ENCODE data around the gene ZNF202.
"Not testable (repeated sequence)": the region's sequence is repeated elsewhere in the genome, so short reads cannot be mapped to it uniquely, and the experiment has no call there.

The ZNF202 gene

DNA sequence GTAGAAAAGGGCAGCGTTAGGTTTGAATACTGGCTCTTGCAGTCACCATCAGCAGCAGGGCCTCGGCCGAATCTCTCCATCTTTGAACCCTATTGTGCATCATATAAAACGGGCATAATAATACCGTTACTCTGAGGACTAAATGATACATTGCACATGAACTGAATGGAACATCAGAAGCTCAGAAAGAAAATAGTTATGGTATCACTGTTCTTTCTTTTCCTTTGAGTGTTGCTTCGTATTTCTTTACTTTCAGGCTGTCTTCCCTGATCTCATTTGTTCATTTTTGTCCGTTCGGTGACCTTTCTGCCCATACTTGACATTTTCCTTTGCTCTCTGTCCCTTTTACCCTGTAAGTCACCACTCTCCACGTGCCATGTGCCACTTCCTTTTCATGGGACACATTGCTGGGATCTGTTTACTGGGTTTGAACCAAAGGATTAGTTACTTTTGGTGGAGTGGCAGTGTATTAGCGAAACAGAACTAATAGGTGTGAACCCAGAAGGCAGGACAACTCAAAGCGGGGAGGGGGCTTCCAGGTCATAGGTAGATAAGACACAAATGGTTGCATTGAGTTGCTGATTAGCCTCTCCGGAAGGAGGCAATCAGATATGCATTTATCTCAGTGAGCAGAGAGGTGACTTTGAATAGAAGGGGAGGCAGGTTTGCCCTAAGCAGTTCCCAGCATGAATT, 717 bp upstream of the ZNF202 start:
- no peak for DNase-seq (ENCODE audit: low read depth in 3 of 3, low spot score in 1 of 3)

DNA sequence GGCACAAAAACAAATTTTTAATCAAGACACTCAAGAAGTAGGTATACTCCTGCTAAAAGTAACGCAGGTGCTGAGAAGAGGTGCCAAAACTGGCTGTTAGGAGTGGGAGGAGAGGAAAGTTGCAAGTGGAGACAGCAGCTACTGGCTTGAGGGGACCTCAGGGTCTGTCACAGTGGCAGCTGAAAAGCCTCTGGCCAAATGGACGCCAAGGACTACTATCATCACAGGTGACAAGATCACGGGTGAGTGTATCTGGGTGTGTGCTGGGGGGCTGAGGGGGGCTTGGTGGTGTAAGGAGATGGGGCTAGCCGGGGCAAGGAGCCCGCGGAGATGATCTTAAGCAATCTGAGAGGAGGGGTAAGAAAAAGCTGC, 687 bp downstream of the ZNF202 start:
- DNase-seq (ENCODE audit: low read depth in 3 of 3, low spot score in 1 of 3): peak in 1 of 3 donors; percentile 6

- no peak for DNase-seq (ENCODE audit: low read depth in 3 of 3, low spot score in 1 of 3)
Measured at GRCh38 chr11:123738374-123738773, 3.1 kb downstream of the ZNF202 start.

- no peak for DNase-seq (ENCODE audit: low read depth in 3 of 3, low spot score in 1 of 3)
Measured at GRCh38 chr11:123736769-123737168, 4.7 kb downstream of the ZNF202 start.

GRCh38 chr11:123729602-123730001, 11.9 kb downstream of the ZNF202 start:
- DNase-seq (ENCODE audit: low read depth in 3 of 3, low spot score in 1 of 3): no peak

- no peak for DNase-seq (ENCODE audit: low read depth in 3 of 3, low spot score in 1 of 3)
Measured at GRCh38 chr11:123725995-123726655, 15.3 kb downstream of the ZNF202 start.

DNA sequence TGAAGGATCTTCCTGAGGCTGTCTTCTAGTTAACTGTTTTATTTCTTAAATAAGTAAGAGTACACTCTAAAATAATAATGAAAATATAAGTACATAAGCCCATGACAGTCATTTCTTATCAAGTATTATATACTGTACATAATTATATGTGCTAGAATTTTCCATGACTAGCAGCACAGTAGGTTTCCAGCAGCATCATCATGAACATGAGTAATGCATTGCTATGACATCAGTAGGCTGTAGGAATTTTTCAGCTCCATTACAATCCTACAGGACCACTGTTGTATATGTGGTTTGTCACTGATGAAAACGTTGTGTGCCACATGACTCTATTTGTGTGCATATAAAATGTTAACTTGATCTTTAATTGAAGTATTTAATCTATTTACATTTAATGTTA, 22.0 kb downstream of the ZNF202 start:
- DNase-seq (ENCODE audit: low read depth in 3 of 3, low spot score in 1 of 3): no peak

- DNase-seq (ENCODE audit: low read depth in 3 of 3, low spot score in 1 of 3): no peak
Measured at GRCh38 chr11:123718469-123718868, 23.0 kb downstream of the ZNF202 start.

GRCh38 chr11:123718063-123718462, 23.4 kb downstream of the ZNF202 start:
- no peak for DNase-seq (ENCODE audit: low read depth in 3 of 3, low spot score in 1 of 3)

DNA sequence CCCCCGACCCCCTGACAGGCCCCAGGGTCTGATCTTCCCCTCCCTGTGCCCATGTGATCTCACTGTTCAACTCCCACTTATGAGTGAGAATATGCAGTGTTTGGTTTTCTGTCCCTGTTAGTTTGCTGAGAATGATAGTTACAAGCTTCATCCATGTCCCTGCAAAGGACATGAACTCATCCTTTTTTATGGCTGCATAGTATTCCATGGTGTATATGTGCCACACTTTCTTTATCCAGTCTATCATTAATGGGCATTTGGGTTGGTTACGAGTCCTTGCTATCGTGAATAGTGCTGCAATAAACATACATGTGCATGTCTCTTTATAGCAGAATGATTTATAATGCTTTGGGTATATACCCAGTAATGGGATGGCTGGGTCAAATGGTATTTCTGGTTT, 28.8 kb downstream of the ZNF202 start:
- DNase-seq (ENCODE audit: low read depth in 3 of 3, low spot score in 1 of 3): not testable (repeated sequence)

DNA sequence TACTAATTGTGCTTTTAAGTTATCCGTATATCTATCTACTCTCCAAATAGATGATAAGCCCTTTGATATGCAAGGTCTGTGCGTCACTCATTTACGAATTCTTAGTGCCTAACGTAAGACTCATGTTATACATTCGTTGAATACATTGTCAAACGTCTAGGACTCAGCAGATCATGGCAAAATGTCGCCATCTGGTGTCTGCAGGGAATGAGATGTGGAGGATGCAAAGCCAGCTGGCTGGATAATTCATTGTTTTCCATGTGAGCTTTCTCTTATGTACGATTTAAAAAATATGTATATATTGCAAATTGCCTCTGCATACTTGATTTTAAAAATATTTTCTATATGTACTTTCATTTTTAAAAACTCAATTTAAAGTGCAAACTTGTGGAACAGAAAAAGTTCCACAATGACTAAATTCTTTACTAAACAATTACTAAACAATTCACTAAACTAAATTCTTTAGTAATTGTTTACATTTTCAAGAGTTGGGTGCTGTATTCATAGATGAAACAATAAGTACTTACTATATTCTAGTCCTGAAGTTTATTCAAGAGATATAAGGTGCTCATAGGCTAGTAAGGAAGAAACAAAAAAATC, 33.8 kb downstream of the ZNF202 start:
- DNase-seq (ENCODE audit: low read depth in 3 of 3, low spot score in 1 of 3): peak in 2 of 3 donors; percentile 9 to 31

DNA sequence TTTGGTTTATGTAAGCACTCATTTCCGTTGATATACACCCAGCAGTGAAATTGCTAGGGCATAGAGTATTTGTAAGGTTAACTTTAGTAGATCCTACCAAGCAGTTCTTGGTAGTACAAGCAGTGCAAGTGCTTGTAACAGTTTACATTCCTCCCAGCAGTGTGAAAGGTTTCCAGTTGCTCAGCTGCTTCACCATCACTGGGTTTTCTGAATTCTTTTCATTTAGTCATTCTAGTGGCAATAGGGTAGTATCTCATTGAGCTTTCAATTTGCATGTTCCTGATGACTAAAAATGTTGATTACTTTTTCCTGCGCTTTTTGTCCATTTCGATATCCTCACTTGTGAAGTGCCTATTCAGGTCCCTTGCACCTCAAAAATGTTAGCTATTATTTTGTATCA, 34.3 kb downstream of the ZNF202 start:
- DNase-seq (ENCODE audit: low read depth in 3 of 3, low spot score in 1 of 3): no peak

DNA sequence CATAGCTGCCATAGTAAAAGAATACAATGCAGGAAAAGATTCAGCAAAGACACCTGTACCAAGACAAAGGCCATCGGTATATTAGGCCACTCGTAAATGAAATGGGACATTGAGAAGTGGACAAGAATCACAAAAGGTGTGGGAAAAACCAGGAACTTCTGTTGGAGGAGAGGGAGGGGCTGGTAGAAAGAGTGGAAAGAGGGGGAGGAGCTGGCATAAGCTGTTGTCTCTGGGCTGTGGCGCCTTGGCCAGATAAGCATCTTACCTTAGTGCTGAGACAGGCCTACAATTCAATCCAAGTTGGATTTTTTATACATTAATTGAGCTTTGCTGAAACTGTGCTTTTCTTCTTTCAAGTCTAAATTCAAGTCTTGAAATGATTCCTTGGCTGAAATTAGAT, 37.1 kb downstream of the ZNF202 start:
- DNase-seq (ENCODE audit: low read depth in 3 of 3, low spot score in 1 of 3): no peak

DNA sequence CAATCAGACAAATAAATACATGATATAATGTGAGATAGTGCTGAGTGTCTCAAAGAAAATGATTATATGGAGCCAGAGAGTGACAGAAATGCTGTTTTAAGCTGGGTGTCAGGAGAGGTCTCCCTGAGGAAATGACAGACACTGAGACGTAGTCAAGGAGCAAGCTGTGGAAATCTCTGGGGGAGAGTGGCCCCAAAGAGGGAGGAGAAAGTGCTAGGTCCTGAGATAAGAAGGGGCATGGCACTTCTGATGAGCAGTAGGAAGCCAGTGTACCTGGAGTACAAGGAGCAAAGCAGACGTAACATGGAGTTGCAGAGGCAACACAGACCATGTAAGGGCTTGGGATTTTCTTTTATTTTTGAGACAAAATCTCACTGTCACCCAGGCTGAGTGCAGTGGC, 38.8 kb downstream of the ZNF202 start:
- no peak for DNase-seq (ENCODE audit: low read depth in 3 of 3, low spot score in 1 of 3)

GRCh38 chr11:123702139-123702538, 39.3 kb downstream of the ZNF202 start:
- no peak for DNase-seq (ENCODE audit: low read depth in 3 of 3, low spot score in 1 of 3)

DNA sequence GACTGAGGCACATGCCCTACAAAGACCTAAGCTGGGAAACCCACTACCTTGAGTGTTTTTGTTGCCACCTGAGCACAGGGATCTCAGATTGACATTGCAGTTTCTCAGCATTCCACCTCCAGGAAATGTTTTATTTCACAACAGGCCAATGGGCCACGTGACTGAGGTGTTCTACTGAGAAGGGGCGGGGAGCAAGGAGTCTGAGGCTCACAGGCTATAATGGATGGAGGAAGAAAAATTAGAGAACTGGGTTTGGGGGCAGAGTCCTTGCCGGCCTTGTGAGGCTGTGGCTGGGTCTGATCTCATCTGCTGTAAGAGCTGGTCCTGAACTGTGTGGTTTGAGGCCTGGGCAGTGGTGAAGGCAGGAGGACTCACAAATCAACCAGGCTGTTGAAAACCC, 40.7 kb downstream of the ZNF202 start:
- no peak for DNase-seq (ENCODE audit: low read depth in 3 of 3, low spot score in 1 of 3)

GRCh38 chr11:123698546-123699127, 42.8 kb downstream of the ZNF202 start:
- no peak for DNase-seq (ENCODE audit: low read depth in 3 of 3, low spot score in 1 of 3)

- DNase-seq (ENCODE audit: low read depth in 3 of 3, low spot score in 1 of 3): no peak
Measured at GRCh38 chr11:123696183-123696582, 45.3 kb downstream of the ZNF202 start.

DNA sequence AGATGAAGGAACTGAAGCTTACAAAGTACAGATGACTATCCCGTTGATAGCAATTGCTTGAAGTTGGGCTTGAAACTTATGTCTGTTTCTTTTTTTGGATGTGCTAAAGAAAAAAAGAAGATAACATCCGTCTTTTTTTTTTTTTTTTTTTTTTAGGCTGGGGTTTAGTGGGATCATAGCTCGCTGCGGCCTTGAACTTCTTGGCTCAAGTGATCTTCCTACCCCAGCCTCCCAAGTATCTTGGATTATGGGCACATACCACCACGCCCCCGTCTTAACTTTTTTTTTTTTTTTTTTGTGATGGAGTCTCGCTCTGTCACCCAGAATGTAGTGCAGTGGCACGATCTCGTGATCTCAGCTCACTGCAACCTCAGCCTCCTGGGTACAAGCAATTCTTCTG, 46.2 kb downstream of the ZNF202 start:
- no peak for DNase-seq (ENCODE audit: low read depth in 3 of 3, low spot score in 1 of 3)

DNA sequence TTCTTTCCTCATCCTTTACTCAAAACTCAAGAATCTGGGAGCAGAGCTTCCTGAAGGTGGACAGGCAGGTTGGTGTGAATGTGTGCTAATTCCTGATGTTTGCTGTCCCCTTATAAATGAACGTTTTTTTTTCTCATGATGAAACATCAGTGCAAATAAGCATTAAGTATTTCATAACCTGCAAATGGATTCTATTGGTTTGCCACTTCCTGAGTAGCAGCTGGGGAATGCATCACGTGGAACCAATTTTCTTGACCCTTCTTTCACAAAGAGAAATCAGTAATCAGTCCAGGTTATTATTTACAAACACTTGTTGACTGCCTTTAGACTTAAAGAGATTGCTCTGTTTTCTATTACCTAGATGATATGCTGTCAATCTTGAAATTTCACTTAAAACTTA, 46.9 kb downstream of the ZNF202 start:
- DNase-seq (ENCODE audit: low read depth in 3 of 3, low spot score in 1 of 3): no peak

DNA sequence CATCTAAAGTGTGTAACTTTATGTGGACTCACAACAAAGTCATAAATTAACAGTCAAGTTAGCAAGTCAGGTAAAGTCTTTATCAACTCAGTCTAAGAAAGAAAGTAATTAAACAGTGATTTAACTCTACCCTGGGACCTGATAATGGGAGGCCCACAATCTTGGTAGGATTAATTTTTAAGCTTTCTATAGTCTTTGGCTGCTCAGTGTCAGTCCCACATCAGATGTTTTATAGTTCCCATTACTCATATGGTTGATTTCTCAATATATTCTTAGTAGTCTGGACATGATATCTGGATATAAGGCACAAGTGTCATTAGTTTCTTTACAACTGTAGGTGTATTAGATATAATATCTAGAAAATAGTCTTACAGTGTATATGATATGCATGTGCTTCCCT, 48.5 kb downstream of the ZNF202 start:
- DNase-seq (ENCODE audit: low read depth in 3 of 3, low spot score in 1 of 3): no peak

DNA sequence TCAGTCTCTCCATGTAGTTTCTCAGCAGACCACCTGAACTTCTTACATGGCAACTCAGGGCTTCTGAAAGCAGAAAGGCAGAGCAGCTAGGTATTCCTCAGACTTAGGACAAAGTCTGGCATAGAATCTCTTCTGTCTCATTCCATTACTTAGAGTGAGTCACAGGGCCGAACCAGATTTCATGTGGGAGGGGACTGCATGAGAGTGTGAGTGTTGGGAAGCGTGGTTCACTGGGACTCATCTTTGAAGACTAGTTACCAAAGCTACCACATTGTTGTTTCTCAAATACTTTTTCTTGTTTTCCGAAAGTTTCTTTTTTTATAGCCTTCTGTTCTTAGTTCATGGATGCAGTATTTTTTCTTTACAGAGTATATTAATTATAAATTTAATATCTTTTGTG, 51.0 kb downstream of the ZNF202 start:
- DNase-seq (ENCODE audit: low read depth in 3 of 3, low spot score in 1 of 3): no peak

All from stimulated activated CD4-positive, alpha-beta T cell treated with anti-CD3 and anti-CD28 coated beads, TNF-alpha, amount 100 ng/mL, for 1 hour (primary cell).